Esophagus muscularis mucosa (tissue), 4 donors: ENCODE results near the gene NEK7. TPM values are rescaled to one million over a fixed set of nuclear protein-coding genes. Genes with fewer than 3 reads are reported as not detected.

ENCODE experiments used
- DNase-seq: peaks from one replicate; pipeline ENCODE4 v3.0.0-alpha.2; 2017; ENCODE audit errors: extremely low spot score
- H3K27ac ChIP-seq, 4 donors: fragments of 200-600 bp; sonication (generic); replicated peaks in 1 of 4; 1 replicate in 3 of 4; 2 replicates in 1 of 4; pipeline ENCODE4 v1.5.1; 2016 to 2019; ENCODE audit warnings: mild to moderate bottlenecking in 1 of 4
- H3K27me3 ChIP-seq, 4 donors: fragments of 200-600 bp; sonication (generic); one replicate each; pipeline versions ENCODE4 v1.5.1 to v1.6.0; 2016 to 2019
- H3K36me3 ChIP-seq, 4 donors: fragments of 200-600 bp; sonication (generic); one replicate each; pipeline ENCODE4 v1.5.1; 2016 to 2019
- H3K4me1 ChIP-seq, 4 donors: fragments of 200-600 bp; sonication (generic); one replicate each; pipeline ENCODE4 v1.5.1; 2016 to 2019
- H3K4me3 ChIP-seq, 4 donors: fragments of 200-600 bp; sonication (generic); 1 replicate in 2 of 4; 2 replicates in 2 of 4; pipeline ENCODE4 v1.5.1; 2016 to 2019; ENCODE audit warnings: mild to moderate bottlenecking in 4 of 4, moderate library complexity in 1 of 4
- H3K9me3 ChIP-seq, 4 donors: fragments of 200-600 bp; sonication (generic); 1 replicate in 3 of 4; 2 replicates in 1 of 4; pipeline ENCODE4 v1.5.1; 2016 to 2019
- EP300 ChIP-seq: sonication (generic); formaldehyde crosslinking; IDR thresholded peaks from one replicate; pipeline ENCODE4 v1.6.1; 2017; ENCODE audit warnings: antibody characterized with exemption
- POLR2A ChIP-seq: fragments of 450-650 bp; IDR thresholded peaks from one replicate; pipeline ENCODE4 v1.6.1; 2017; ENCODE audit warnings: antibody characterized with exemption, moderate library complexity, mild to moderate bottlenecking, low read depth
- POLR2AphosphoS5 ChIP-seq, 2 donors: sonication (generic); formaldehyde crosslinking; IDR thresholded peaks; one replicate each; pipeline ENCODE4 v1.6.1; 2017; ENCODE audit warnings: antibody characterized with exemption in 2 of 2
- WGBS: methylation state at CpG from one replicate; pipeline ENCODE4 v1.1.5; 2018; 5-methylcytosine and 5-hydroxymethylcytosine counted together
- intact Hi-C: fragments of 100-400 bp; cut with DNase I; formaldehyde crosslinking; loops from one replicate; pipeline ENCODE4 v1.15.1; 2023
- total RNA-seq, 4 donors: library from RNA; depleted of rRNA; stranded (reverse); fragments of >200 nt; gene quantifications; one replicate each; pipeline versions ENCODE4 v1.1.0 to v1.2.1, GENCODE V29; 2016
- TF ChIP-seq, protein P1 (sequence below), 3 experiments: fragments of 200-600 bp in 2 of 3; fragments of 450-650 bp in 1 of 3; sonication (generic) in 2 of 3; IDR thresholded peaks; one replicate each; pipeline ENCODE4 v1.5.1; 2017 to 2019; ENCODE audit warnings: antibody characterized with exemption in 3 of 3, mild to moderate bottlenecking in 2 of 3, moderate library complexity in 1 of 3

Gene NEK7
- total RNA-seq, 4 donors from 2014 or later: 110 to 196 (median 158) TPM

DNA sequence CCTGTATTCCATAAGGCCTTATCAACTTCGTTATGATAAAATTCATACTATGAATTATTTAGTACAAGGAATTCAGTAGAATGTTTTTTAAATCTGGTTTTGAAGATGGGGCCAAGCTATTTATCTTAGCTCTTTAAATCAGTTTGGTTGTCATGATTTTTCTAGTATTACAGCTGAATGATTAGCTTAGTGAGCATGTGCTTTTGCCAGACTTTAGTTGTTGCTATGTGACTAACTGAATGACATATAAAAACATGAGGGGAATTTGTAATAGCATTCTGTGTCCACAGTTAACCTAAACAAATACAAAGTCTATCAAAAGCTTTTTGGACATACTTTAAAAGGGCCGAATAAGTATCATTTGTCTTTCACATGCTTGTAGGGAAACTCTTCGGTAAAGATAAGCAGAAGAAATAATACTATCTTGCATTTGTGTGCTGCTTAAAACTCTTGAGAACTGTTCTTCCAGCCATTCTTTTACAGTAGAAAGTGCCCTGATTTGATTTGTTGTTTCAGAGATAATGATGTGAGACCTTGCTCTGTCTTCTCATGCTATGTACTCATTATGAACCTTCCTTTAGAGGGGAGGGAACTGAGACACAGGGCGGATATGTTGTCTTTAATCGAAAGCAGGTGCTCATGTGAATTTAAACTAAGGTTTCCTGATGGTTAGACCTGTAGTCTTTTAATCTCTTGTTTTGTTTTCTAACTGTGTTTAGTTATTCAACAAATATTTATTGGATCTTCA lies 18.8 kb downstream of the NEK7 start:
- Histone ChIP-seq H3K4me3 (no peak overlapping the region), H3K4me1 (peaks cover 67 to 91% (median 69%) of the 10 kb centered on the region in 4 donors), H3K36me3 (no peaks in the 10 kb centered on the region), H3K27me3 (no peaks in the 10 kb centered on the region), H3K27ac (no peak overlapping the region), H3K9me3 (no peaks in the 10 kb centered on the region)
- TF ChIP-seq POLR2AphosphoS5 (IDR thresholded peaks at IDR 0.05) (no peak), EP300 (no peak), POLR2A (no peak)
- TF ChIP-seq, protein P1, sequence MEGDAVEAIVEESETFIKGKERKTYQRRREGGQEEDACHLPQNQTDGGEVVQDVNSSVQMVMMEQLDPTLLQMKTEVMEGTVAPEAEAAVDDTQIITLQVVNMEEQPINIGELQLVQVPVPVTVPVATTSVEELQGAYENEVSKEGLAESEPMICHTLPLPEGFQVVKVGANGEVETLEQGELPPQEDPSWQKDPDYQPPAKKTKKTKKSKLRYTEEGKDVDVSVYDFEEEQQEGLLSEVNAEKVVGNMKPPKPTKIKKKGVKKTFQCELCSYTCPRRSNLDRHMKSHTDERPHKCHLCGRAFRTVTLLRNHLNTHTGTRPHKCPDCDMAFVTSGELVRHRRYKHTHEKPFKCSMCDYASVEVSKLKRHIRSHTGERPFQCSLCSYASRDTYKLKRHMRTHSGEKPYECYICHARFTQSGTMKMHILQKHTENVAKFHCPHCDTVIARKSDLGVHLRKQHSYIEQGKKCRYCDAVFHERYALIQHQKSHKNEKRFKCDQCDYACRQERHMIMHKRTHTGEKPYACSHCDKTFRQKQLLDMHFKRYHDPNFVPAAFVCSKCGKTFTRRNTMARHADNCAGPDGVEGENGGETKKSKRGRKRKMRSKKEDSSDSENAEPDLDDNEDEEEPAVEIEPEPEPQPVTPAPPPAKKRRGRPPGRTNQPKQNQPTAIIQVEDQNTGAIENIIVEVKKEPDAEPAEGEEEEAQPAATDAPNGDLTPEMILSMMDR (IDR thresholded peaks at IDR 0.05): no peak
- DNase-seq: no peak
- intact Hi-C loops: no loop called here
- 55% methylated on average over 5 of the region's 5 CpGs for WGBS

DNA sequence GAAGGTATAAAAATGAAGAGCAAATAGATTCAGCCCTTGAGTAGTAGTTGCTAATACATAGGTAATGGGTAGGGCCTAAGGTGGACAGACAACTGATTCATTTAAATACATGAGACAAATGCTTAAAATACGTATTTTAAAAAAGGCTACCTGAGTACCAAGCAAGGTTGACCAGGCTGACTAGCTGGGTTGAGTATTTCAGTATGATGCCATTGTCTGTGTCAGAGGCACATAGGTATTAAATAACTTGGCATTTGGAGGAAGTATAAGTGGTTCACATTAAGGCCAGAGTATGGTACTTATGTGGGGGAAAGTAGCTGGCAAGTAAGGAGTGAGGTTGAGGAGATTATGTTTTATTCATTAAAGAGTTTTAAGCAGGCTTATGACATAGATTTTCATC lies 19.4 kb downstream of the NEK7 start:
- TF ChIP-seq EP300: no peak
- 91% methylated on average over 1 of the region's 1 CpG for WGBS
- no peaks in the 10 kb centered on the region for H3K36me3 ChIP-seq
- no peaks in the 10 kb centered on the region for H3K9me3 ChIP-seq
- peaks cover 61 to 86% (median 67%) of the 10 kb centered on the region in 4 donors for H3K4me1 ChIP-seq
- H3K27ac ChIP-seq: no peak overlapping the region
- no peaks in the 10 kb centered on the region for H3K27me3 ChIP-seq
- H3K4me3 ChIP-seq: no peak overlapping the region
- DNase-seq: no peak
- intact Hi-C loops: no loop called here

GRCh38 chr1:198177546-198177945 lies 20.7 kb downstream of the NEK7 start:
- H3K4me1 ChIP-seq: peaks cover 48 to 72% (median 54%) of the 10 kb centered on the region in 4 donors
- intact Hi-C loops: no loop called here

DNA sequence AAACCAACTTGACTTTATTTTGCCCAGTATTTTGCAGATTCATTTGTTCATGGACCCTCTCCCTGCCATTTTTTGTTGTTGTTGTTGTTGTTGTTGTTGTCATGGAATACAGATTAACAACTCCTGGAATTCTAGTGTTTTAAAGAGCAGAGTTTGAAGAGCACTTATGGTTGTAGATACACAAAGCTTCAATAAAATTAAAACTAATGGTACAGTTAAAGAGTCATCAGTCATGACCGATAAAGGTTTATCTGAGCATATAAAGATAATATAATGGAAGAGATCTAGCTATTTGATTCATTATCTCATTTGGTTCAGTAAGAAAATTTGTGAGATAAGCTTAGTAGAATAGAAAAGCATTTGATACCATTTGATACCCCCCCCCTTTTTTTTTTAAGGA lies 21.8 kb downstream of the NEK7 start:
- Histone ChIP-seq H3K36me3 (no peaks in the 10 kb centered on the region), H3K27ac (no peak overlapping the region), H3K9me3 (no peaks in the 10 kb centered on the region), H3K4me1 (peaks cover 42 to 63% (median 44%) of the 10 kb centered on the region in 4 donors), H3K27me3 (no peaks in the 10 kb centered on the region), H3K4me3 (no peak overlapping the region)
- no peak for DNase-seq
- intact Hi-C loops: no loop called here
- TF ChIP-seq EP300 (no peak), POLR2AphosphoS5 (IDR thresholded peaks at IDR 0.05) (no peak), POLR2A (no peak)
- TF ChIP-seq, protein P1 (IDR thresholded peaks at IDR 0.05): no peak
- 95% methylated on average over 1 of the region's 1 CpG for WGBS

More at GRCh38 chr1:198177546-198177945, 20.7 kb downstream of the NEK7 start:
- Histone ChIP-seq H3K36me3 (no peaks in the 10 kb centered on the region), H3K4me3 (no peak overlapping the region), H3K27me3 (no peaks in the 10 kb centered on the region), H3K9me3 (no peaks in the 10 kb centered on the region), H3K27ac (no peak overlapping the region)
- no peak for DNase-seq
- no peak for TF ChIP-seq POLR2AphosphoS5 (IDR thresholded peaks at IDR 0.05)
- TF ChIP-seq EP300: no peak
- TF ChIP-seq, protein P1 (IDR thresholded peaks at IDR 0.05): no peak
- TF ChIP-seq POLR2A: no peak
- 64% methylated on average over 2 of the region's 2 CpGs for WGBS

DNA sequence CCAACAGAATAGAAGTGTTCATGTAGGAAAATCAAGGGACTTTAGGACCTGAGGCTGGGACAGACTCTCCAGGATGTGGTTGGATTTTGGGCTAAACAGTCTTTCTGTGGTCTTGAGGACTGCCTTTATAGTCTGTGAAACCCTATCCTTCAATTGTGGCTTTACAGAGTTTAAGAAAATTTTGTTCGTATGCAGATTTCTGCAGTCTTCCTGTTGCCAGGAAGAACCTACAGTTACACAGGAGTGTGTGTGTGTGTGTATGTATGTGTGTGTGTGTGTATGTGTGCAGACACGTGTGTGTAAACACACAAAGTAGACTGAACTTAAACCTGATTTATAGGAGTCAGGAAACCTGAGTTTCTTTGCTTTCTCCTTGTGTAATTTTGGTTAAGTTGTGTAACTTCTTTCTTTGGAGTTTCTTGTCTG lies 22.8 kb downstream of the NEK7 start:
- no peak for TF ChIP-seq EP300
- no peak for TF ChIP-seq POLR2AphosphoS5 (IDR thresholded peaks at IDR 0.05)
- no peak for TF ChIP-seq POLR2A
- TF ChIP-seq, protein P1 (IDR thresholded peaks at IDR 0.05): no peak
- Histone ChIP-seq H3K4me3 (no peak overlapping the region), H3K27me3 (no peaks in the 10 kb centered on the region), H3K27ac (no peak overlapping the region), H3K4me1 (peaks cover 33 to 53% (median 38%) of the 10 kb centered on the region in 4 donors), H3K9me3 (no peaks in the 10 kb centered on the region), H3K36me3 (no peaks in the 10 kb centered on the region)
- DNase-seq: no peak
- intact Hi-C loops: no loop called here
- 42% methylated on average over 2 of the region's 2 CpGs for WGBS
